Stimulated activated CD8-positive, alpha-beta memory T cell treated with anti-CD3 and anti-CD28 coated beads, Interleukin-7, amount 100 ng/mL, for 4 hours (primary cell): ENCODE measurements around the gene SELENOM.
A peak's percentile ranks its signal among the peaks of the same experiment; 100 is the strongest.

Experiments
- DNase-seq, 2 donors: peaks; one replicate each; pipeline ENCODE4 v3.0.0-alpha.2; 2020; ENCODE audit warnings: low read depth in 2 of 2

Gene SELENOM

DNA sequence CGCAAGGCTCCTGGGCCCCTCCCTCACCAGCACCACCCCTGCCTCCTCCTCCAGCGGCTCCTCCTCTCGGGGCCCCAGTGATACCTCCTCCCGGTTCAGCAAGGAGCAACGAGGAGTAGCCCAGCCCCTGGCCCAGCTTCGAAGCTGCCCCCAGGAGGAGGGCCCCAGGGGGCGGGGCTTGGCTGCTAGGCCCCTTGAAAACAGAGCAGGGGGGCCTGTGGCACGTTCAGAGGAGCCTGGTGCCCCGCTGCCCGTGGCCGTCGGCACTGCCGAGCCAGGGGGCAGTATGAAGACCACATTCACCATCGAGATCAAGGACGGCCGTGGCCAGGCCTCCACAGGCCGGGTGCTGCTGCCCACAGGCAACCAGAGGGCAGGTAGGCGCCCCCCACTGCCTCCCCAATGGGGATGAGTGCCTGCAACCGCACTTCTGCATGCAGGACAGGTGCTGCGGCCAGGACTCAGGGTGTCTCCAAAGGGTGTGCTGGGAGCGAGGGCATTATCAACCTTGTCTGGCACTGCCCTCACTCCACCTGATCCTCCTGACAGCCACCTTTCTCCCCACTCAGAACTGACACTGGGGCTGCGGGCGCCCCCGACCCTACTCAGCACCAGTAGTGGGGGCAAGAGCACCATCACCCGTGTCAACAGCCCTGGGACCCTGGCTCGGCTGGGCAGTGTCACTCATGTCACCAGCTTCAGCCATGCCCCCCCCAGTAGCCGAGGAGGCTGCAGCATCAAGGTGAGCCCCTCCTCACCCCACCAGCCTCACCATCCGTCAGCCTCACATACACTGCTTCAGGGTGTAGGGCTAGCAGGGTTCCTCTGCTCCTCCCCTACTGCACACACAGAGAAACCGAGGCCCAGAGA lies 16.0 kb downstream of the SELENOM start:
- no peak for DNase-seq

- no peak for DNase-seq
These were observed 16.9 kb downstream of the SELENOM start for GRCh38 chr22:31090217-31091085.

GRCh38 chr22:31089160-31090100 lies 17.9 kb downstream of the SELENOM start:
- DNase-seq = no peak

- DNase-seq = no peak
These were observed 19.0 kb downstream of the SELENOM start for GRCh38 chr22:31088233-31088986.

DNA sequence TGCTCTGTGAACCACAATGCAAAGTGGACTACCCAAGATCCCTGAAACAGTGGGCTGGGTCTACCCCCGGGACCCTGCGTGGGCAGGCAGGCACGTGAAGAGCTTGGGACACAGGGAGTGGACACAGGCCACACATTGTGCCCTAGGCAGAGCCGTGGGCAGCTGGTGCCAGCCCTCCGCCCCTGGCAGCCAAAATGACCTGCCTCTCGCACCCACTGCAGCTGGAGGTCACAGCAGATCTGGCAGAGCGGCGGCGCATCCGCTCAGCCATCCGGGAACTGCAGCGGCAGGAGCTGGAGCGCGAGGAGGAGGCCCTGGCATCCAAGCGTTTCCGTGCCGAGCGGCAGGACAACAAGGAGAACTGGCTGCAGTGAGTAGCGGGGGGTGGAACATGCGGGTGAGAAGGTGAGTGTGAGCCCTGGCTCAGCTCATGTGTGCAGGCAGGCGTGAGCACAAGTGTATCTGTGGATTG lies 19.6 kb downstream of the SELENOM start:
- no peak for DNase-seq

- DNase-seq = no peak
These were observed 20.6 kb downstream of the SELENOM start for GRCh38 chr22:31086703-31087330.

GRCh38 chr22:31085928-31086327 lies 21.4 kb downstream of the SELENOM start:
- no peak for DNase-seq

- no peak for DNase-seq
These were observed 21.9 kb downstream of the SELENOM start for GRCh38 chr22:31085493-31085824.

DNA sequence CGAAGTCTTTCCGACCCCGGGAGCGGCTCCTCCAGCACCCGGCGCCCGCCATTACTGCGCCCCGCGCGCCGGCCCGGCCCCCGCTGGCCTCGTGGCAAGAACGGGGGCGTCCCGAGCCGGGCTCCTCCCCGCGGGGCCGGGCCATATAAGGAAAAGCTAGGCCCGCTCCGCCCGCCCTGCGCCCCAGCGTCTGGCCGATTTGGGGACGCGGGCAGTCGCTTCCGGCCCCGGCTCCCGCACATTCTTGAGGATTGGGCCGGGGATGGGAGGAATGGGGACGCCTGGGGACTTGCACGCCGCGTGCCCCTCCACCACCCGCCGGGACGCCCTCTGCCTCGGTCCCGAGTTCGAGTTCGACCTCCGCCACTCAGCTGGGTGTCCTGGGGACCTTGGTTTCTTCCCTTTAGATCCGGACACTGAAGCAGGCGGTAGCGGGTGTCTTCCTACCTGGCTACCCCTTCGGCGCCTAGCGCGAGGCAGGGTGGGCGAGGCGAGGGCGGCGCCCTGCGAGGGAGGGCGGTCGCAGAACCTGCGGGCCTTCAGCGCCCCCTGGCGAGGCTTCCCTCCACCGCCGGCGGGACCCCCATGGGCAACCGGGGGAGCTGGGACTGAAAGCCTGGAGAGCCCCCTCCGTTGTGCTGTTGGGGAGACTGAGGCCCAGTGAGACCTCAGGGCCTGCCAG lies 22.4 kb downstream of the SELENOM start:
- DNase-seq = peak; percentile 70 to 82

DNA sequence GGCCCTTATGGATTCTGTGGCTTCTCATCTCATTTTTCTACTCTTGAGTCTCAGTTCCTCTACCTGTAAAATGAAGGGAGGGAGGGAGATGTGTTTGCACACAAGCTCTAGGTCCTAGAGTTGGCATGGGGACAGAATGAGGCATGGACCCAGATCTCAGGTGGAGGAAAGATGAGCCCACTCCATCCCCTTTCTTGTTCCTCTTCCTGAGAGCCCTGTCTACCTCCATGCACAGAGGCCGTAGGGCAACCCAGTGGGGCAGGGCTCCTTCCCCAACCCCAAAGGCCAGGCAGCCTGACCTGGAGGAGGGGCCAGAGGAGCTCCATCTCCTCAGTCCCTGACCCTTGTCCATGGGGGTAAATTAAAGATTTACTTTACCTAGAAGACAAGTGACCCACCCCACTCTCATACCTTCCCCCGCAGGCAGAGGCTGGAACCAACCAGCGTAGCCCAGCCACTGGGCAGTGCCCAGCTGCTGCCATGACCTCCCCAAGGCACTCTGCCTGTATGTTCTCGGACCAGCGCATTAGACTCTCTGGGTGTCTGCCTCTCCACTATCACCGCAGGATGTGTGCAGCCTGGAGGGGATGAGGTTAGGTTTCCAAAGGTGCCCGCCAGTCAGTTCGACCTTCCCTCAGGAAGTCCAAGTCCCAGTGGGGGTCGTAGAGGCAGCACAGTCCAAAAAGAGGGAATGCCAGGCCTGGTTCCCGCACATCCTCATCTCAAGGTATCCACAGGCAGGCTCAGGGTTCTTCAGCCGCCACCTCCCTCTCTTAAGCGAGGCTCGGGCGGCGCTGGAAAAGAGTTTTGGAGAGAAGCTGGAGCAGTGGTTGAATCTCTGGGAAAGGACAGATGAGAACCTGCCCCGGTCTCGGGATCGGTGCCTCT lies 23.2 kb downstream of the SELENOM start:
- DNase-seq = no peak

DNA sequence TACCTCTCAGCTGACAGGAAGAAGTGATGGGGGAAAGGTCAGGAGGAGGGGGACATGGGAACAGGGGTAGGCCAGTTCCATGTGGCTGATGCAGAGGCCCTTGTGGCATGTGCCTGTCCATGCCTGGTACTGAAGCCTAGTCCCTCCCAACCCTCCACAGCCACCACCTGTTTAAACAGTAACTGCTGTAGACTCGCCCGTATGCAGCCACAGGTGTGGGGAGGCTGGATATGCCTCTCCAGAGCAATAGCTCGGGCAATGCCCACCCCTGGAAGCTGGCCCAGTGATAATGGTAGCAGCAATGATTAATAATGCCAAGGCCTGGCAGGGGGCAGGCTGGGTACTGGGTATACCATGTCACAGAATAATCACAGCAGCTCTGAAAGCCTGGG lies 24.0 kb downstream of the SELENOM start:
- DNase-seq = no peak

GRCh38 chr22:31082606-31083376 lies 24.6 kb downstream of the SELENOM start:
- DNase-seq = peak; percentile 33 to 51

GRCh38 chr22:31081963-31082605 lies 25.3 kb downstream of the SELENOM start:
- no peak for DNase-seq

- peak; percentile 76 to 78 for DNase-seq
These were observed 26.3 kb downstream of the SELENOM start, which contains the start of gene SMTN for GRCh38 chr22:31080848-31081649. Gene SMTN (plus strand): TSS chr22:31081318. CDS start chr22:31083259, 1,941 bp downstream.

DNA sequence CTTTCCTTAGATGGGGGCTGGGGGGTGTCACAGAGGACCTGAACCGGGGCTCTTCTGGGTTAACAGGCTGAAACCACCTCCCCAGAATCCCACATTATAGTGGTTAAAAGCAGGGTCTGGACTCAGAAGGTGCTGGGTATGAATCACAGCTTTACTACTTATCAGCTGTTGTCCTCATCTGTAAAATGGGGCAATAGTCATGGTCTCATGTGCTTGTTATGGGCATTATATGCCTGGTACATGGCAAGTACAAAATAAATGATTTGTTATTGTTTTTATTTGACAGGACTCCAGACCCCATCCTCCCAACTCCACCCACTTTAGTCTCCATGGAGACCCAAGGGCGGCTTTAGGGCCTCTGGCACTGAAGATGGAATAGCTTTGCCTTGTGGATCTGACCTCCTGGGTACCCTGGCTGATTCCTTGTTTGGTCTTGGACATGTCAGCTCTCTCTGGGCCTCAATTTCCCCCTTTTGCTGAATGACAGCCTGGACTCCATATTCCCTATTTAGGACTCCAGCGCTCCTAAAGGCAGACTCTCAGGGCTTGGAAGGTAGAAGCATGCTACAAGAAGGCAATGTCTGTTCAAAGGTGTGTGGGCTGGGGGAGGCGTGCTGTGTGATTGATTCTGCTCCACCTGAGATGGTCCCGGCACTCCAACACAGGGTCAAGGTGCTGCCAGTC lies 27.1 kb downstream of the SELENOM start:
- DNase-seq = no peak

GRCh38 chr22:31079095-31079642 lies 28.2 kb downstream of the SELENOM start:
- no peak for DNase-seq
